ENCODE measurements around the gene P2RX1.

P2RX1 gene

GRCh38 chr17:3906881-3907280 is 9.4 kb downstream of the P2RX1 start:
- Histone ChIP-seq H4K20me1 (ENCODE audit: low read depth, low read length) (no peaks in the 10 kb centered on the region), H3K9me3 (ENCODE audit: insufficient read depth, low read length) (no peaks in the 10 kb centered on the region), H2AFZ (ENCODE audit: low read depth, low read length, severe bottlenecking) (no peak overlapping the region), H3F3A (ENCODE audit: insufficient read depth) (peaks cover 8% of the 10 kb centered on the region), H3K4me2 (ENCODE audit: low read depth, low read length, poor library complexity, severe bottlenecking) (no peak overlapping the region), H3K36me3 (ENCODE audit: low read length) (no peaks in the 10 kb centered on the region), H3K79me2 (ENCODE audit: insufficient read depth, low read length) (no peaks in the 10 kb centered on the region), H3K4me3 (ENCODE audit: insufficient read depth, low read length, poor library complexity, severe bottlenecking) (no peak overlapping the region), H3K9me2 (replicated peaks; ENCODE audit: insufficient read depth, low read length) (no peaks in the 10 kb centered on the region), H3K27me3 (ENCODE audit: low read length) (no peaks in the 10 kb centered on the region), H3K27ac (ENCODE audit: low read depth, low read length) (no peak overlapping the region), H3K9ac (ENCODE audit: low read length) (no peak overlapping the region)
- no peak for TF ChIP-seq EZH2phosphoT487 (conservative IDR thresholded peaks at IDR 0.05; ENCODE audit: low read length)
- TF ChIP-seq CTCF (IDR thresholded peaks at IDR 0.05; ENCODE audit: insufficient read depth, low read length, poor library complexity, severe bottlenecking): no peak

- Histone ChIP-seq H3K4me2 (ENCODE audit: low read depth, low read length, poor library complexity, severe bottlenecking) (no peak overlapping the region), H3K9ac (ENCODE audit: low read length) (no peak overlapping the region)
These were observed 11.2 kb downstream of the P2RX1 start for GRCh38 chr17:3905017-3905520.

GRCh38 chr17:3904501-3904900 is 11.8 kb downstream of the P2RX1 start:
- no peak overlapping the region for H3K4me2 ChIP-seq (ENCODE audit: low read depth, low read length, poor library complexity, severe bottlenecking)

More at GRCh38 chr17:3905017-3905520, 11.2 kb downstream of the P2RX1 start:
- Histone ChIP-seq H3K36me3 (ENCODE audit: low read length) (no peaks in the 10 kb centered on the region), H4K20me1 (ENCODE audit: low read depth, low read length) (no peaks in the 10 kb centered on the region), H3F3A (ENCODE audit: insufficient read depth) (peaks cover 4% of the 10 kb centered on the region; the same call in 1 of the 2 replicates), H3K27ac (ENCODE audit: low read depth, low read length) (no peak overlapping the region), H3K79me2 (ENCODE audit: insufficient read depth, low read length) (no peaks in the 10 kb centered on the region), H2AFZ (ENCODE audit: low read depth, low read length, severe bottlenecking) (no peak overlapping the region), H3K9me3 (ENCODE audit: insufficient read depth, low read length) (no peaks in the 10 kb centered on the region), H3K4me3 (ENCODE audit: insufficient read depth, low read length, poor library complexity, severe bottlenecking) (no peak overlapping the region), H3K27me3 (ENCODE audit: low read length) (no peaks in the 10 kb centered on the region), H3K9me2 (replicated peaks; ENCODE audit: insufficient read depth, low read length) (no peaks in the 10 kb centered on the region)
- TF ChIP-seq EZH2phosphoT487 (conservative IDR thresholded peaks at IDR 0.05; ENCODE audit: low read length): no peak
- TF ChIP-seq CTCF (IDR thresholded peaks at IDR 0.05; ENCODE audit: insufficient read depth, low read length, poor library complexity, severe bottlenecking): no peak

GRCh38 chr17:3903881-3904290 is 12.4 kb downstream of the P2RX1 start:
- no peaks in the 10 kb centered on the region for H3K27me3 ChIP-seq (ENCODE audit: low read length)
- TF ChIP-seq CTCF (IDR thresholded peaks at IDR 0.05; ENCODE audit: insufficient read depth, low read length, poor library complexity, severe bottlenecking) (no peak), EZH2phosphoT487 (conservative IDR thresholded peaks at IDR 0.05; ENCODE audit: low read length) (no peak)
- H3K27ac ChIP-seq (ENCODE audit: low read depth, low read length): no peak overlapping the region
- no peak overlapping the region for H3K9ac ChIP-seq (ENCODE audit: low read length)
- no peaks in the 10 kb centered on the region for H4K20me1 ChIP-seq (ENCODE audit: low read depth, low read length)
- H3K4me2 ChIP-seq (ENCODE audit: low read depth, low read length, poor library complexity, severe bottlenecking): no peak overlapping the region
- no peaks in the 10 kb centered on the region for H3K36me3 ChIP-seq (ENCODE audit: low read length)
- no peak overlapping the region for H2AFZ ChIP-seq (ENCODE audit: low read depth, low read length, severe bottlenecking)
- no peak overlapping the region for H3K4me3 ChIP-seq (ENCODE audit: insufficient read depth, low read length, poor library complexity, severe bottlenecking)
- H3K9me3 ChIP-seq (ENCODE audit: insufficient read depth, low read length): no peaks in the 10 kb centered on the region
- H3K79me2 ChIP-seq (ENCODE audit: insufficient read depth, low read length): no peaks in the 10 kb centered on the region
- no peaks in the 10 kb centered on the region for H3K9me2 ChIP-seq (replicated peaks; ENCODE audit: insufficient read depth, low read length)
- no peaks in the 10 kb centered on the region; the same call in 1 of the 2 replicates for H3F3A ChIP-seq (ENCODE audit: insufficient read depth)

More at GRCh38 chr17:3904501-3904900, 11.8 kb downstream of the P2RX1 start:
- H3K9ac ChIP-seq (ENCODE audit: low read length): no peak overlapping the region
- H3K9me2 ChIP-seq (replicated peaks; ENCODE audit: insufficient read depth, low read length): no peaks in the 10 kb centered on the region
- H3K79me2 ChIP-seq (ENCODE audit: insufficient read depth, low read length): no peaks in the 10 kb centered on the region
- H2AFZ ChIP-seq (ENCODE audit: low read depth, low read length, severe bottlenecking): no peak overlapping the region
- no peak overlapping the region for H3K4me3 ChIP-seq (ENCODE audit: insufficient read depth, low read length, poor library complexity, severe bottlenecking)
- H4K20me1 ChIP-seq (ENCODE audit: low read depth, low read length): no peaks in the 10 kb centered on the region
- no peak overlapping the region for H3K27ac ChIP-seq (ENCODE audit: low read depth, low read length)
- TF ChIP-seq EZH2phosphoT487 (conservative IDR thresholded peaks at IDR 0.05; ENCODE audit: low read length): no peak
- no peaks in the 10 kb centered on the region for H3K36me3 ChIP-seq (ENCODE audit: low read length)
- peaks cover 2% of the 10 kb centered on the region; the same call in 1 of the 2 replicates for H3F3A ChIP-seq (ENCODE audit: insufficient read depth)
- no peaks in the 10 kb centered on the region for H3K27me3 ChIP-seq (ENCODE audit: low read length)
- H3K9me3 ChIP-seq (ENCODE audit: insufficient read depth, low read length): no peaks in the 10 kb centered on the region
